Stomach smooth muscle (tissue), 2 donors: ENCODE measurements around the gene SALL2.

Experiments
- H3K27ac ChIP-seq: one replicate; pipeline ENCODE4 v1.7.0; 2013; ENCODE audit warnings: mild to moderate bottlenecking, low read length, inconsistent platforms
- H3K27me3 ChIP-seq, 2 donors: one replicate each; pipeline ENCODE4 v1.7.0; 2013; ENCODE audit warnings: low read length in 2 of 2; ENCODE audit not compliant: insufficient read depth in 2 of 2, control insufficient read depth in 1 of 2
- H3K36me3 ChIP-seq, 2 donors: one replicate each; pipeline ENCODE4 v1.7.0; 2013; ENCODE audit warnings: low read length in 2 of 2; ENCODE audit not compliant: control insufficient read depth in 2 of 2, insufficient read depth in 2 of 2
- H3K4me1 ChIP-seq: one replicate; pipeline ENCODE4 v1.7.0; 2013; ENCODE audit warnings: low read length; ENCODE audit not compliant: control insufficient read depth, insufficient read depth
- H3K4me3 ChIP-seq, 2 donors: one replicate each; pipeline ENCODE4 v1.7.0; 2013; ENCODE audit warnings: low read length in 2 of 2
- H3K9ac ChIP-seq, 2 donors: one replicate each; pipeline ENCODE4 v1.7.0; 2013; ENCODE audit warnings: low read length in 2 of 2, mild to moderate bottlenecking in 1 of 2
- H3K9me3 ChIP-seq, 2 donors: one replicate each; pipeline ENCODE4 v1.7.0; 2013; ENCODE audit warnings: low read length in 2 of 2; ENCODE audit not compliant: control insufficient read depth in 2 of 2
- donor health status: healthy.
- donor health status: Pancreatic carcinoma.

Gene SALL2

GRCh38 chr14:21509432-21510143 lies 16.6 kb downstream of the SALL2 start:
- Histone ChIP-seq H3K9me3 (no peaks in the 10 kb centered on the region), H3K4me1 (peaks cover 14% of the 10 kb centered on the region), H3K36me3 (peaks cover 2 to 3% of the 10 kb centered on the region in 2 donors), H3K9ac (peak overlapping the region in 1 of 2 donors; percentile 13), H3K27me3 (no peaks in the 10 kb centered on the region), H3K27ac (no peak overlapping the region), H3K4me3 (peak overlapping the region; percentile 93 to 99)

GRCh38 chr14:21506557-21506956 lies 19.6 kb downstream of the SALL2 start:
- Histone ChIP-seq H3K9ac (no peak overlapping the region), H3K27me3 (no peaks in the 10 kb centered on the region), H3K4me3 (no peak overlapping the region), H3K4me1 (peaks cover 11% of the 10 kb centered on the region), H3K36me3 (peaks cover 16 to 22% of the 10 kb centered on the region in 2 donors), H3K27ac (no peak overlapping the region), H3K9me3 (no peaks in the 10 kb centered on the region)

- Histone ChIP-seq H3K27me3 (no peaks in the 10 kb centered on the region), H3K9ac (no peak overlapping the region), H3K4me3 (no peak overlapping the region), H3K27ac (no peak overlapping the region), H3K36me3 (peaks cover 23 to 36% of the 10 kb centered on the region in 2 donors), H3K9me3 (no peaks in the 10 kb centered on the region), H3K4me1 (peaks cover 4% of the 10 kb centered on the region)
Measured at GRCh38 chr14:21505012-21505553, 21.1 kb downstream of the SALL2 start.

GRCh38 chr14:21503376-21503775 lies 22.8 kb downstream of the SALL2 start:
- H3K27me3 ChIP-seq = no peaks in the 10 kb centered on the region
- no peaks in the 10 kb centered on the region for H3K9me3 ChIP-seq
- no peaks in the 10 kb centered on the region for H3K4me1 ChIP-seq
- H3K36me3 ChIP-seq = peaks cover 31 to 42% of the 10 kb centered on the region in 2 donors
- no peak overlapping the region for H3K4me3 ChIP-seq
- no peak overlapping the region for H3K27ac ChIP-seq
- no peak overlapping the region for H3K9ac ChIP-seq

GRCh38 chr14:21501568-21501967 lies 24.6 kb downstream of the SALL2 start:
- no peak overlapping the region for H3K9ac ChIP-seq
- H3K9me3 ChIP-seq = no peaks in the 10 kb centered on the region
- no peaks in the 10 kb centered on the region for H3K4me1 ChIP-seq
- H3K36me3 ChIP-seq = peaks cover 36 to 44% of the 10 kb centered on the region in 2 donors
- H3K4me3 ChIP-seq = no peak overlapping the region
- H3K27me3 ChIP-seq = no peaks in the 10 kb centered on the region
- H3K27ac ChIP-seq = no peak overlapping the region

- Histone ChIP-seq H3K9me3 (no peaks in the 10 kb centered on the region), H3K4me1 (no peaks in the 10 kb centered on the region), H3K27me3 (no peaks in the 10 kb centered on the region), H3K9ac (no peak overlapping the region), H3K36me3 (peaks cover 49 to 58% of the 10 kb centered on the region in 2 donors), H3K27ac (no peak overlapping the region), H3K4me3 (no peak overlapping the region)
Measured at GRCh38 chr14:21498540-21499526, 27.3 kb downstream of the SALL2 start.

GRCh38 chr14:21496453-21496852 lies 29.7 kb downstream of the SALL2 start:
- H3K36me3 ChIP-seq = peaks cover 48 to 55% of the 10 kb centered on the region in 2 donors
- no peaks in the 10 kb centered on the region for H3K9me3 ChIP-seq
- H3K4me3 ChIP-seq = no peak overlapping the region
- H3K27me3 ChIP-seq = no peaks in the 10 kb centered on the region
- H3K9ac ChIP-seq = no peak overlapping the region
- no peak overlapping the region for H3K27ac ChIP-seq
- H3K4me1 ChIP-seq = no peaks in the 10 kb centered on the region

- H3K36me3 ChIP-seq = peaks cover 46 to 49% of the 10 kb centered on the region in 2 donors
- no peak overlapping the region for H3K9ac ChIP-seq
- H3K27ac ChIP-seq = no peak overlapping the region
- no peaks in the 10 kb centered on the region for H3K9me3 ChIP-seq
- no peaks in the 10 kb centered on the region for H3K27me3 ChIP-seq
- H3K4me1 ChIP-seq = no peaks in the 10 kb centered on the region
- H3K4me3 ChIP-seq = no peak overlapping the region
Measured at GRCh38 chr14:21494902-21495762, 31.0 kb downstream of the SALL2 start.

- Histone ChIP-seq H3K4me1 (no peaks in the 10 kb centered on the region), H3K4me3 (no peak overlapping the region), H3K27ac (no peak overlapping the region), H3K9me3 (no peaks in the 10 kb centered on the region), H3K9ac (no peak overlapping the region), H3K27me3 (no peaks in the 10 kb centered on the region), H3K36me3 (peaks cover 20 to 29% of the 10 kb centered on the region in 2 donors)
Measured at GRCh38 chr14:21486640-21487087, 39.5 kb downstream of the SALL2 start.
